Measurements from ENCODE around the gene GABPB1.

The GABPB1 gene

DNA sequence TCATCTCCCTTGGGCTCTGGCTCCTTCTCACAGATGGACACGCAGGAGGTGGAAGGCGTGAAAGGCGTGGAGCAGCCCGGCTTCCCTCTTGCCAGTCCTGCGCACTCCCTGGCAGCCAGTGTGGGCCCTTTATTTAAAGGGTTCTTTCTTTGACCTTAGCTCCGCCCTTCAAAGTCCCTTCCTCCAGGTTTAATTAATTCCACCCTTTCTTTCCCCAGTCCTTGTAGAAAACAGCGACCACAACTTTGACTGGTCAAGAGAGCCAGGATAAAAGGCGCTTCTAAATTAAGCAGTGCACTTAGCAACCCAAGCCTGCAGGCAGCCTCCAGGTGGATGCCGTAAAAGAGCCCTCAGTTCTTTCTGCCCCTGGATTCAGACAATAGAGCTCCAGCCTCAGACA is 89.4 kb downstream of the GABPB1 start, which contains the start of gene HDC:
HDC (minus strand) TSS at position 107 of the 400 bp plus-strand sequence; CDS start at position 4, 103 bp downstream.
- H3K36me3 ChIP-seq (ENCODE audit: control insufficient read depth in 1 of 2, insufficient read depth in 2 of 2, low read length in 2 of 2), result no peaks in the 10 kb centered on the region
- WGBS (ENCODE audit: extremely low coverage, insufficient coverage, insufficient read length), result no CpG with 5 or more reads among the region's 9 CpGs
- H2AFZ ChIP-seq (ENCODE audit: insufficient read depth, low read length, poor library complexity), result no peak within 1 kb of the TSS
- H2BK120ac ChIP-seq (ENCODE audit: insufficient read depth, low read length, poor library complexity), result no peak within 1 kb of the TSS
- no peak within 1 kb of the TSS for H3K4me3 ChIP-seq (ENCODE audit: low read depth, low read length)
- H3K27ac ChIP-seq (ENCODE audit: low read depth, low read length), result no peak within 1 kb of the TSS
- no peak within 1 kb of the TSS for H3K4ac ChIP-seq (ENCODE audit: low read depth, low read length)
- H3K9ac ChIP-seq (ENCODE audit: low read length), result no peak within 1 kb of the TSS
- H2AK5ac ChIP-seq (ENCODE audit: low read length), result no peak within 1 kb of the TSS
- H2BK5ac ChIP-seq (ENCODE audit: low read depth, low read length, poor library complexity), result no peak within 1 kb of the TSS
- no peaks in the 10 kb centered on the region for H3K79me2 ChIP-seq (ENCODE audit: control insufficient read depth, insufficient read depth, low read length, poor library complexity)
- no peak within 1 kb of the TSS for H2BK12ac ChIP-seq (ENCODE audit: low read length)
- no peak within 1 kb of the TSS for H3K23ac ChIP-seq (ENCODE audit: low read length)
- H3K14ac ChIP-seq (ENCODE audit: low read length), result no peak within 1 kb of the TSS
- H3K27me3 ChIP-seq (ENCODE audit: insufficient read depth, low read length), result no peaks in the 10 kb centered on the region
- no peak within 1 kb of the TSS for H4K91ac ChIP-seq (ENCODE audit: low read depth, low read length)
- no peak within 1 kb of the TSS for H3K4me2 ChIP-seq (ENCODE audit: low read length)
- no peak within 1 kb of the TSS for H4K12ac ChIP-seq (ENCODE audit: low read depth, low read length)
- no peak for DNase-seq
- H3K79me1 ChIP-seq (ENCODE audit: low read length), result no peaks in the 10 kb centered on the region
- H4K8ac ChIP-seq (ENCODE audit: low read depth, low read length), result no peak within 1 kb of the TSS
- no peaks in the 10 kb centered on the region for H3K4me1 ChIP-seq (ENCODE audit: control insufficient read depth in 1 of 2, insufficient read depth in 2 of 2, low read length in 2 of 2)
- no peak within 1 kb of the TSS for H3K18ac ChIP-seq (ENCODE audit: low read length)
- H3K9me3 ChIP-seq (ENCODE audit: insufficient read depth, low read depth, low read length), result peaks cover 3% of the 10 kb centered on the region

DNA sequence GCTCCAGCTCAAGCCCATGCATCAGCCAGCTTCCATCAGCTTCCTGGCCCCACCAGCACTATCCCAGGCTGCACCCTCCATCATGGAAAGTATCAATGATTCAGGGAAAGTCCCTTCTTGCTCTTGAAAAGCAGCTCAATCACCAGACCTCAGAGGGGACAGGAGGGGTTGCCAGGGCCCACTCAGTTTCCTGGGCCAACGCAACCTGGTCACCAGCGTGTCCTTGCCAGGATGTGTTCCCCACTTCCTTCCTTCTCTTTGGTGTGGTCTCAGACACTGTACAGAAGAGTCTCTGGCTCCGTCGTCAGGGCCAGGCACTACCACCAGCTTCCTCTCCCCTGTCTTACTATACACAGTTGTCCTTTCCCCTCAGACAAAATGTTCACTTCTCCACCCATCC is 92.5 kb downstream of the GABPB1 start:
- H3K9me3 ChIP-seq (ENCODE audit: insufficient read depth, low read depth, low read length), result peaks cover 3% of the 10 kb centered on the region
- no peaks in the 10 kb centered on the region for H3K79me2 ChIP-seq (ENCODE audit: control insufficient read depth, insufficient read depth, low read length, poor library complexity)
- H4K8ac ChIP-seq (ENCODE audit: low read depth, low read length), result no peak overlapping the region
- no peak overlapping the region for H2BK120ac ChIP-seq (ENCODE audit: insufficient read depth, low read length, poor library complexity)
- H4K12ac ChIP-seq (ENCODE audit: low read depth, low read length), result no peak overlapping the region
- DNase-seq, result no peak
- H4K91ac ChIP-seq (ENCODE audit: low read depth, low read length), result no peak overlapping the region
- no peak overlapping the region for H3K9ac ChIP-seq (ENCODE audit: low read length)
- no peak overlapping the region for H2BK5ac ChIP-seq (ENCODE audit: low read depth, low read length, poor library complexity)
- no peak overlapping the region for H3K18ac ChIP-seq (ENCODE audit: low read length)
- no peak overlapping the region for H2AFZ ChIP-seq (ENCODE audit: insufficient read depth, low read length, poor library complexity)
- H3K4ac ChIP-seq (ENCODE audit: low read depth, low read length), result no peak overlapping the region
- H2BK12ac ChIP-seq (ENCODE audit: low read length), result no peak overlapping the region
- H2AK5ac ChIP-seq (ENCODE audit: low read length), result no peak overlapping the region
- no peak overlapping the region for H3K27ac ChIP-seq (ENCODE audit: low read depth, low read length)
- H3K79me1 ChIP-seq (ENCODE audit: low read length), result no peaks in the 10 kb centered on the region
- WGBS (ENCODE audit: extremely low coverage, insufficient coverage, insufficient read length), result no CpG with 5 or more reads among the region's 4 CpGs
- no peak overlapping the region for H3K14ac ChIP-seq (ENCODE audit: low read length)
- no peak overlapping the region for H3K4me3 ChIP-seq (ENCODE audit: low read depth, low read length)
- no peak overlapping the region for H3K23ac ChIP-seq (ENCODE audit: low read length)
- H3K4me2 ChIP-seq (ENCODE audit: low read length), result no peak overlapping the region
- H3K27me3 ChIP-seq (ENCODE audit: insufficient read depth, low read length), result no peaks in the 10 kb centered on the region
- no peaks in the 10 kb centered on the region for H3K36me3 ChIP-seq (ENCODE audit: control insufficient read depth in 1 of 2, insufficient read depth in 2 of 2, low read length in 2 of 2)
- H3K4me1 ChIP-seq (ENCODE audit: control insufficient read depth in 1 of 2, insufficient read depth in 2 of 2, low read length in 2 of 2), result peaks cover 0 to under 1% of the 10 kb centered on the region in 2 experiments

DNA sequence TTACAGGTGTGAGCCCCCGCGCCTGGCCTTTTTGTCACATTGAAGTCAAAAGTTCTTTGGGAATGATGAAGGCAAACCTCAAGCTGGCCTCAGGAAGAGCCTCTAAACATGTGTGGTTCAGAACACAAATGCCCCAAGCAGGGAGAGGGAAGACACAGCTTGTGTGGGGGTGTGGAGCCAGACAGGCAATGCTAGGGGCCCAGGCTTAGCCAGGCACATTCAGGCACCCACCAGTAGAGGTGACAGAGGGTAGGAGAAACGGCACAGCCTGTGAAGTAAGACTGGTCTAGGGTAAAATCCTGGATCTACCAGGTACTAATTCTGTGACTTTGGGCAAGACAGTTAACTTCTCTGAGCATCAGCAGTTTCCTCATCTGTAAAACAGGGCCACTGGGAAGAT is 93.0 kb downstream of the GABPB1 start:
- no peak overlapping the region for H2AK5ac ChIP-seq (ENCODE audit: low read length)
- no peak overlapping the region for H3K4me2 ChIP-seq (ENCODE audit: low read length)
- H2BK12ac ChIP-seq (ENCODE audit: low read length), result no peak overlapping the region
- DNase-seq, result no peak
- no peaks in the 10 kb centered on the region for H3K79me1 ChIP-seq (ENCODE audit: low read length)
- no peak overlapping the region for H3K23ac ChIP-seq (ENCODE audit: low read length)
- H3K9me3 ChIP-seq (ENCODE audit: insufficient read depth, low read depth, low read length), result peaks cover 6% of the 10 kb centered on the region
- H2AFZ ChIP-seq (ENCODE audit: insufficient read depth, low read length, poor library complexity), result no peak overlapping the region
- no peak overlapping the region for H4K12ac ChIP-seq (ENCODE audit: low read depth, low read length)
- H3K4me3 ChIP-seq (ENCODE audit: low read depth, low read length), result no peak overlapping the region
- no peak overlapping the region for H2BK5ac ChIP-seq (ENCODE audit: low read depth, low read length, poor library complexity)
- no peak overlapping the region for H3K4ac ChIP-seq (ENCODE audit: low read depth, low read length)
- no peak overlapping the region for H4K8ac ChIP-seq (ENCODE audit: low read depth, low read length)
- H3K79me2 ChIP-seq (ENCODE audit: control insufficient read depth, insufficient read depth, low read length, poor library complexity), result no peaks in the 10 kb centered on the region
- no peak overlapping the region for H4K91ac ChIP-seq (ENCODE audit: low read depth, low read length)
- no peak overlapping the region for H3K9ac ChIP-seq (ENCODE audit: low read length)
- H3K4me1 ChIP-seq (ENCODE audit: control insufficient read depth in 1 of 2, insufficient read depth in 2 of 2, low read length in 2 of 2), result peaks cover 0 to 5% of the 10 kb centered on the region in 2 experiments
- no peak overlapping the region for H3K14ac ChIP-seq (ENCODE audit: low read length)
- H3K27me3 ChIP-seq (ENCODE audit: insufficient read depth, low read length), result no peaks in the 10 kb centered on the region
- no peaks in the 10 kb centered on the region for H3K36me3 ChIP-seq (ENCODE audit: control insufficient read depth in 1 of 2, insufficient read depth in 2 of 2, low read length in 2 of 2)
- WGBS (ENCODE audit: extremely low coverage, insufficient coverage, insufficient read length), result no CpG with 5 or more reads among the region's 3 CpGs
- H2BK120ac ChIP-seq (ENCODE audit: insufficient read depth, low read length, poor library complexity), result no peak overlapping the region
- no peak overlapping the region for H3K18ac ChIP-seq (ENCODE audit: low read length)
- H3K27ac ChIP-seq (ENCODE audit: low read depth, low read length), result no peak overlapping the region

DNA sequence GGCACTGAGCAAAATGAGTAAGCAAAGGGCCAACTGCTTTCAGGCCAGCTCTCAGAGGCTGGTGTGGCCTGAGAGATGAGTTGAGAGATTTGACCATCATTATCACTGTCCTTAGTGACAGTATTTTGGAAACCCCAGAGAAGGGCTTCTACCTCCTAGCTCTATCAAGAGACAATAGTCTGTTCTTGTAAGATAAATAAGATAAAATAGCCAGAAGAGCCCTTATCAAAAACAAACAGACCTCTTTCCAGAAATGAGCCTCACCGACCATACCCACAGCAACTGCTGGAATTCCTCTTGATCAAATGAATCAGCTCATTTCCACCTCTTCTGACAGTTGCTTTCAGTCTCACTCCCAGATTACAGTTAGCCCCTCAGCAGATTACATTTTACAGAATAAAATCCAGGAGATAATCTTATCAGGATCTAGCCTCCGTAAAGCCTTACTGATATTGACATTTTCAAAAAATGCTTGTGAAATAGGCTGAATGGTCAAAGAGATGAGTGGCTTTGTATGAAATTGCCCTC is 94.0 kb downstream of the GABPB1 start:
- Histone ChIP-seq H3K27ac (ENCODE audit: low read depth, low read length) (no peak overlapping the region), H3K4ac (ENCODE audit: low read depth, low read length) (no peak overlapping the region), H3K14ac (ENCODE audit: low read length) (no peak overlapping the region), H3K18ac (ENCODE audit: low read length) (no peak overlapping the region), H3K4me3 (ENCODE audit: low read depth, low read length) (no peak overlapping the region), H3K79me1 (ENCODE audit: low read length) (no peaks in the 10 kb centered on the region), H3K27me3 (ENCODE audit: insufficient read depth, low read length) (no peaks in the 10 kb centered on the region), H3K4me2 (ENCODE audit: low read length) (no peak overlapping the region), H3K79me2 (ENCODE audit: control insufficient read depth, insufficient read depth, low read length, poor library complexity) (no peaks in the 10 kb centered on the region), H4K12ac (ENCODE audit: low read depth, low read length) (no peak overlapping the region), H2AK5ac (ENCODE audit: low read length) (no peak overlapping the region), H3K23ac (ENCODE audit: low read length) (no peak overlapping the region), H4K8ac (ENCODE audit: low read depth, low read length) (no peak overlapping the region), H2AFZ (ENCODE audit: insufficient read depth, low read length, poor library complexity) (no peak overlapping the region), H4K91ac (ENCODE audit: low read depth, low read length) (no peak overlapping the region), H2BK12ac (ENCODE audit: low read length) (no peak overlapping the region), H2BK120ac (ENCODE audit: insufficient read depth, low read length, poor library complexity) (no peak overlapping the region), H3K4me1 (ENCODE audit: control insufficient read depth in 1 of 2, insufficient read depth in 2 of 2, low read length in 2 of 2) (peaks cover 0 to 5% of the 10 kb centered on the region in 2 experiments), H2BK5ac (ENCODE audit: low read depth, low read length, poor library complexity) (no peak overlapping the region), H3K9me3 (ENCODE audit: insufficient read depth, low read depth, low read length) (peaks cover 6% of the 10 kb centered on the region), H3K36me3 (ENCODE audit: control insufficient read depth in 1 of 2, insufficient read depth in 2 of 2, low read length in 2 of 2) (no peaks in the 10 kb centered on the region), H3K9ac (ENCODE audit: low read length) (no peak overlapping the region)
- peak; percentile 7 to 48 for DNase-seq
- WGBS (ENCODE audit: extremely low coverage, insufficient coverage, insufficient read length), result no CpG with 5 or more reads among the region's 2 CpGs

Data from trophoblast cell (in vitro differentiated cells and primary cell).